CD4-positive, alpha-beta T cell (primary cell): ENCODE results near the gene GMEB2. TPM values are rescaled to one million over a fixed set of nuclear protein-coding genes. Genes with fewer than 3 reads are reported as not detected.
"Not testable (repeated sequence)": the region's sequence is repeated elsewhere in the genome, so short reads cannot be mapped to it uniquely, and the experiment has no call there.

Experiments
- ATAC-seq: fragments of 200-7000 bp; cut with Tn5 transposase; one replicate; pipeline ENCODE4 v1.10.0; 2022; ENCODE audit warnings: mild to moderate bottlenecking; ENCODE audit not compliant: poor library complexity
- CTCF ChIA-PET: fragments of 350-600 bp; sonication (Branson Sonifier 250); formaldehyde crosslinking; loops from one replicate; lab custom pipeline; 2021; ENCODE audit warnings: antibody characterized with exemption, inconsistent platforms; lab: Charles Lee
- POLR2A ChIA-PET: fragments of 350-600 bp; sonication (Branson Sonifier 250); formaldehyde crosslinking; loops from one replicate; lab custom pipeline; 2021; ENCODE audit warnings: antibody characterized with exemption, inconsistent platforms; lab: Charles Lee
- DNase-seq, 14 experiments: peaks; one replicate each; pipeline ENCODE4 v3.0.0-alpha.2; 2013 to 2020; ENCODE audit warnings: mixed read lengths in 2 of 14
- H3K27ac ChIP-seq, 2 donors: one replicate each; pipeline versions ENCODE4 v1.5.1 to v1.7.0; 2013; ENCODE audit warnings: low read length in 2 of 2, low read depth in 1 of 2, mild to moderate bottlenecking in 1 of 2
- H3K27me3 ChIP-seq, 2 experiments: 1 replicate in 1 of 2; 2 replicates in 1 of 2; pipeline versions ENCODE4 v1.6.1 to v1.7.0; 2013; ENCODE audit warnings: low read length in 2 of 2, control low read depth in 1 of 2, mild to moderate bottlenecking in 1 of 2, moderate library complexity in 1 of 2; ENCODE audit not compliant: insufficient read depth in 2 of 2, control insufficient read depth in 1 of 2
- H3K36me3 ChIP-seq: one replicate; pipeline ENCODE4 v1.6.1; 2013; ENCODE audit warnings: low read length, control low read depth; ENCODE audit not compliant: insufficient read depth
- H3K4me1 ChIP-seq: one replicate; pipeline ENCODE4 v1.6.1; 2013; ENCODE audit warnings: low read length, control low read depth; ENCODE audit not compliant: insufficient read depth
- H3K4me3 ChIP-seq: one replicate; pipeline ENCODE4 v1.5.1; 2013; ENCODE audit warnings: mild to moderate bottlenecking, low read length, moderate library complexity
- H3K9me3 ChIP-seq, 2 experiments: 1 replicate in 1 of 2; 2 replicates in 1 of 2; pipeline versions ENCODE4 v1.6.1 to v1.7.0; 2013; ENCODE audit warnings: low read length in 2 of 2, mild to moderate bottlenecking in 2 of 2, control low read depth in 1 of 2, moderate library complexity in 1 of 2; ENCODE audit not compliant: control insufficient read depth in 1 of 2, insufficient read depth in 1 of 2
- H3K27ac Mint-ChIP-seq: one replicate; pipeline ENCODE4 v1.8.0; 2020; ENCODE audit warnings: mixed read lengths
- H3K27me3 Mint-ChIP-seq: one replicate; pipeline ENCODE4 v1.8.0; 2021; ENCODE audit warnings: mixed read lengths
- H3K36me3 Mint-ChIP-seq: one replicate; pipeline ENCODE4 v1.8.0; 2021; ENCODE audit warnings: low read depth, mixed read lengths
- H3K4me1 Mint-ChIP-seq: one replicate; pipeline ENCODE4 v1.8.0; 2021; ENCODE audit warnings: low read depth, mixed read lengths
- H3K4me3 Mint-ChIP-seq: one replicate; pipeline ENCODE4 v1.8.0; 2020; ENCODE audit warnings: mild to moderate bottlenecking, mixed read lengths
- H3K9me3 Mint-ChIP-seq: one replicate; pipeline ENCODE4 v1.8.0; 2020; ENCODE audit warnings: mixed read lengths
- CTCF ChIP-seq: fragments of 200-600 bp; IDR thresholded peaks from one replicate; pipeline ENCODE4 v1.8.0; 2022; ENCODE audit warnings: antibody characterized with exemption, mild to moderate bottlenecking
- intact Hi-C, 2 experiments: fragments of 100-400 bp; cut with DNase I in 1 of 2; cut with micrococcal nuclease in 1 of 2; formaldehyde crosslinking; loops; one replicate each; pipeline versions ENCODE4 v1.15.1 to v1.9.0; 2023 to 2025; cut with DNase I, micrococcal nuclease
- total RNA-seq, 174 experiments: library from RNA in 2 of 174; stranded (reverse) in 2 of 174; gene quantifications; one replicate each; pipeline ENCODE4 v1.2.3 and lab custom pipeline; 2021 to 2026

Gene GMEB2
- total RNA-seq, 2 experiments from 2014 or later, result 32.9 to 34.0 TPM

GRCh38 chr20:63617092-63617875 is 9.6 kb downstream of the GMEB2 start:
- no peak overlapping the region for H3K4me3 Mint-ChIP-seq
- H3K9me3 Mint-ChIP-seq, result no peaks in the 10 kb centered on the region
- Histone ChIP-seq H3K27me3 (no peaks in the 10 kb centered on the region), H3K4me1 (peaks cover 7% of the 10 kb centered on the region), H3K9me3 (no peaks in the 10 kb centered on the region), H3K36me3 (peaks cover 48% of the 10 kb centered on the region), H3K27ac (no peak overlapping the region), H3K4me3 (no peak overlapping the region)
- intact Hi-C loops, result no loop called here
- H3K4me1 Mint-ChIP-seq, result peaks cover 11% of the 10 kb centered on the region
- ChIA-PET CTCF (interaction anchor here (1.1 to 1.3 kb wide), 2 partner anchors 25 kb away, joined by 3 to 4 read pairs; no protein-coding TSS in a partner anchor), POLR2A (interaction anchor here (1.6 kb wide), 1 partner anchor 25 kb away, joined by 7 read pairs; no protein-coding TSS in a partner anchor)
- ATAC-seq (no peak), DNase-seq (no peak)
- H3K27me3 Mint-ChIP-seq, result no peaks in the 10 kb centered on the region
- no peak overlapping the region for H3K27ac Mint-ChIP-seq
- no peak for TF ChIP-seq CTCF
- H3K36me3 Mint-ChIP-seq, result peaks cover 76% of the 10 kb centered on the region

- CTCF ChIA-PET, result interaction anchor here (1.5 kb wide), 1 partner anchor 28 kb away, joined by 4 read pairs; no protein-coding TSS in a partner anchor
- H3K4me1 ChIP-seq, H3K27me3 Mint-ChIP-seq, H3K27ac Mint-ChIP-seq, H3K4me1 Mint-ChIP-seq, H3K4me3 Mint-ChIP-seq, H3K4me3 ChIP-seq, ATAC-seq, H3K27ac ChIP-seq, DNase-seq, H3K9me3 Mint-ChIP-seq, H3K9me3 ChIP-seq, H3K27me3 ChIP-seq: not testable (repeated sequence)
- POLR2A ChIA-PET, result interaction anchor here (1.1 to 2.2 kb wide), 2 partner anchors 21 to 28 kb away, joined by 3 to 6 read pairs; no protein-coding TSS in a partner anchor
- peak; percentile 55 for TF ChIP-seq CTCF
- intact Hi-C loops, result loop anchor here in 1 of 2 experiments (2.0 kb wide), 1 partner anchor 29 kb away; no protein-coding TSS in a partner anchor
- H3K36me3 Mint-ChIP-seq, result peaks cover 67% of the 10 kb centered on the region
- peaks cover 42% of the 10 kb centered on the region for H3K36me3 ChIP-seq
Observed at GRCh38 chr20:63613863-63614594, 12.9 kb downstream of the GMEB2 start.

- Mint-ChIP-seq H3K27ac (no peak overlapping the region), H3K36me3 (peaks cover 53% of the 10 kb centered on the region), H3K27me3 (no peaks in the 10 kb centered on the region), H3K4me3 (no peak overlapping the region), H3K9me3 (no peaks in the 10 kb centered on the region), H3K4me1 (no peaks in the 10 kb centered on the region)
- intact Hi-C loops, result no loop called here
- DNase-seq (peak in 2 of 14 experiments; percentile 35 to 48), ATAC-seq (no peak)
- Histone ChIP-seq H3K27me3 (no peaks in the 10 kb centered on the region), H3K4me3 (no peak overlapping the region), H3K36me3 (peaks cover 27% of the 10 kb centered on the region), H3K27ac (no peak overlapping the region), H3K4me1 (peaks cover 2% of the 10 kb centered on the region), H3K9me3 (no peaks in the 10 kb centered on the region)
- POLR2A ChIA-PET, result no interaction called here
- no peak for TF ChIP-seq CTCF
- CTCF ChIA-PET, result interaction anchor here (1.4 kb wide), 1 partner anchor 30 kb away, joined by 3 read pairs; no protein-coding TSS in a partner anchor
Observed at GRCh38 chr20:63612276-63612931, 14.5 kb downstream of the GMEB2 start.
